T1000 (cell line): Measurements from ENCODE around the gene NASP.

Source experiments
- DNase-seq: peaks from one replicate; lab custom pipeline; 2025; ENCODE audit warnings: mixed read lengths; lab: John Stamatoyannopoulos, UW

NASP gene

GRCh38 chr1:45667321-45668111 lies 83.7 kb downstream of the NASP start:
- no peak for DNase-seq
